Esophagus (tissue), 2 donors: ENCODE results near the gene TSKU. TPM values are rescaled to one million over a fixed set of nuclear protein-coding genes. Genes with fewer than 3 reads are reported as not detected.
"Not testable (repeated sequence)": the region's sequence is repeated elsewhere in the genome, so short reads cannot be mapped to it uniquely, and the experiment has no call there.

Experiments
- H3K27ac ChIP-seq, 2 donors: one replicate each; pipeline ENCODE4 v1.5.1; 2013; ENCODE audit warnings: low read depth in 2 of 2, mild to moderate bottlenecking in 2 of 2, inconsistent platforms in 1 of 2, low read length in 1 of 2, moderate library complexity in 1 of 2
- H3K27me3 ChIP-seq, 2 donors: one replicate each; pipeline ENCODE4 v1.6.1; 2013; ENCODE audit warnings: low read length in 2 of 2, control low read depth in 1 of 2, mild to moderate bottlenecking in 1 of 2; ENCODE audit not compliant: insufficient read depth in 2 of 2, control insufficient read depth in 1 of 2
- H3K36me3 ChIP-seq, 2 donors: one replicate each; pipeline ENCODE4 v1.6.1; 2013; ENCODE audit warnings: low read length in 1 of 2; ENCODE audit not compliant: control insufficient read depth in 2 of 2, insufficient read depth in 2 of 2
- H3K4me1 ChIP-seq, 2 donors: one replicate each; pipeline ENCODE4 v1.6.1; 2013; ENCODE audit warnings: low read length in 1 of 2; ENCODE audit not compliant: control insufficient read depth in 2 of 2, insufficient read depth in 2 of 2
- H3K4me3 ChIP-seq, 2 donors: one replicate each; pipeline ENCODE4 v1.5.1; 2013; ENCODE audit warnings: low read length in 2 of 2, mild to moderate bottlenecking in 2 of 2, low read depth in 1 of 2, moderate library complexity in 1 of 2
- H3K9me3 ChIP-seq, 2 donors: one replicate each; pipeline ENCODE4 v1.6.1; 2013; ENCODE audit warnings: mild to moderate bottlenecking in 2 of 2, low read depth in 1 of 2, low read length in 1 of 2, moderate library complexity in 1 of 2; ENCODE audit not compliant: control insufficient read depth in 2 of 2, insufficient read depth in 1 of 2
- WGBS, 2 donors: extraction: QIAGEN DNeasy Blood & Tissue Kit; methylation state at CpG; one replicate each; pipeline ENCODE4 v1.1.7; 2013; 5-methylcytosine and 5-hydroxymethylcytosine counted together
- polyA plus RNA-seq, 2 donors: library from polyadenylated mRNA; stranded (reverse); fragments of 200-250 nt; gene quantifications; one replicate each; pipeline ENCODE4 v1.2.3, GENCODE V29; 2013
- donor health status: healthy with polysubstance abuse.
- donor health status: Bipolar disorder and iron deficiency.

Gene TSKU
- polyA plus RNA-seq, 2 donors: 23.9 to 34.8 TPM

DNA sequence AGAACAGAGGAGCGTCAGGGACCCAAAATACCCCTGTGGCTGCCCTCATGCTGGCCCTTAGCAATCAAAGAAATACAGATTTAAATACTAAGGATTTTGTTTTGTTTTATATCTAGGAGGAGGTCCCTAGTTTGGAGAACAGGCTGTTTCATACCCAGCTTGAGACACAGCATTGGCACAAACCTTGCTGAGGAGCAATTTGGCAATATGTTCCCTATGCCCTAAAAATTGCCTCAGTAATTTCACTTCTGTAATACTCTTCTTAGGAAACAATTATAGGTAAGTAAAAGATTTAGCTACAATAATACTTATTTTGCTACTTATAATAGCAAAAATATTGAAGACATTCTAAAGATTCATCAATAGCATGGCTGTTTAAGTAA lies 37.0 kb downstream of the TSKU start:
- Histone ChIP-seq H3K27me3 (no peaks in the 10 kb centered on the region), H3K9me3 (no peaks in the 10 kb centered on the region), H3K36me3 (no peaks in the 10 kb centered on the region), H3K4me1 (peaks cover 0 to 8% of the 10 kb centered on the region in 2 donors), H3K27ac (no peak overlapping the region), H3K4me3 (no peak overlapping the region)
- WGBS, 2 donors: 77 to 78% methylated on average over 1 of the region's 1 CpG

- H3K4me1 ChIP-seq: peaks cover 0 to 10% of the 10 kb centered on the region in 2 donors
- H3K9me3 ChIP-seq, H3K27me3 ChIP-seq, H3K27ac ChIP-seq, H3K4me3 ChIP-seq, H3K36me3 ChIP-seq: not testable (repeated sequence)
- WGBS, 2 donors: 92 to 95% methylated on average over 23 to 29 of the region's 29 CpGs
Measured at GRCh38 chr11:76821396-76821795, 38.2 kb downstream of the TSKU start.

DNA sequence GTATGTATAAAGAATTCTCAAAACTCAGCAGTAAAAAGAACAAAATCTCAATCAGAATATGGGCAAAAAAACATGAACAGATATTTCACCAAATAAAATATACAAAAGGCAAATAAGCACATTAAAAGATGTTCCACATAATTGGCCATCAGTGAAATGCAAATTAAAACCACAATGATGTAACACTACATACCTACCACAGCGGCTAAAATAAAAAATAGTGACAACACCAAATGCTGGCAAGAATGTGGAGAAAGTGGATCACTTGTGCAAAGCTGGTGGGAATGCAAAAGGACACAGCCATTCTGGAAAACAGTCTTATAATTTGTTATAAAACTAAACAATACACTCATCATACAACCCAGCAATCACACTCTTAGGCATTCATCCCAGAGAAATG lies 39.2 kb downstream of the TSKU start:
- peaks cover 0 to 10% of the 10 kb centered on the region in 2 donors for H3K4me1 ChIP-seq
- WGBS, 2 donors: 73 to 85% methylated on average over 1 of the region's 1 CpG
- H3K27me3 ChIP-seq: no peaks in the 10 kb centered on the region
- H3K9me3 ChIP-seq: no peaks in the 10 kb centered on the region
- no peak overlapping the region for H3K4me3 ChIP-seq
- no peak overlapping the region for H3K27ac ChIP-seq
- no peaks in the 10 kb centered on the region for H3K36me3 ChIP-seq

GRCh38 chr11:76823481-76824028 lies 40.4 kb downstream of the TSKU start:
- peak overlapping the region; percentile 42 to 64 for H3K27ac ChIP-seq
- H3K27me3 ChIP-seq: no peaks in the 10 kb centered on the region
- WGBS, 2 donors: 41 to 57% methylated on average over 9 of the region's 9 CpGs
- no peak overlapping the region for H3K4me3 ChIP-seq
- no peaks in the 10 kb centered on the region for H3K9me3 ChIP-seq
- no peaks in the 10 kb centered on the region for H3K36me3 ChIP-seq
- peaks cover 0 to 10% of the 10 kb centered on the region in 2 donors for H3K4me1 ChIP-seq

DNA sequence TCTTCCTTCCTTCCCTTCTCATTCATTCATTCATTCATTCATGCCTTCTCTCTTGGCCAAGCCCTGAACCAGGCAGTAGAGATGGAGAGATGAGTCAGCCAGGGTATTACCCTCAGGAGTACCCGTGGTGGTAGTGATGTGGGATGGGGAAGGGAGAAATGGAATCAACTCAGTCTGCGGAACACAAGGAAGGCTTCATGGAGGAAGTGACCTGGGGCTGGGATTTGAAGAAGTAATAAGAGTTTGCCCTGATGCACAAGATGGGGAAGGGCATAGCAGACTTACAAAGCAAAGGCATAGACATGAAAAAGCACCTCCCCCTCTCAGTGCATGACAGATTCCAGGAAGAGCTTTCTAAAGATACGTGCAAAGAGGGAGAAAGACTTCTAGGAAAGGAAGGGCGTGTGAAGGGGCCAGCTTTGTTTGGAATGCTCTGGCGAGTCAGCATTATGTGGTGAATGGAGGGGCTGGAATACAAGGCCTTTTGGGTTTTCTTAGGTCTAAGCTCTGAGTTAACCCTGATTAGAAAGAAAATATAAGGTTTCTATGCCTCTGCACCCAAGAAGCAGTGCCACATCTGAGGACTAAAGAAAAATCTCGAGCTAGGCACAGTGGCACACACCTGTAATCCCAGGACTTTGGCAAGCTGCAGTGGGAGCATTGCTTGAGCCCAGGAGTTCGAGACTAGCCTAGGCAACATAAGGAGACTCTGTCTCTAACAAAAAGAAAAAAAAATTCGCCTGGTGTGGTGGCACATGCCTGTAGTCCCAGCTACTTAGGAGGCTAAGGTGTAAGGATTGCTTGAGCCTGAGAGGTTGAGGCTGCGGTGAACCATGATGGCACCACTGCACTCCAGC lies 41.2 kb downstream of the TSKU start:
- Histone ChIP-seq H3K4me1 (peaks cover 0 to 10% of the 10 kb centered on the region in 2 donors), H3K27ac (peak overlapping the region; percentile 42 to 78), H3K4me3 (no peak overlapping the region), H3K27me3 (no peaks in the 10 kb centered on the region), H3K36me3 (no peaks in the 10 kb centered on the region), H3K9me3 (no peaks in the 10 kb centered on the region)
- 42 to 57% methylated on average over 9 of the region's 9 CpGs for WGBS, 2 donors

- 51 to 68% methylated on average over 4 to 5 of the region's 5 CpGs for WGBS, 2 donors
- Histone ChIP-seq H3K36me3 (no peaks in the 10 kb centered on the region), H3K27me3 (no peaks in the 10 kb centered on the region), H3K4me1 (peaks cover under 1 to 10% of the 10 kb centered on the region in 2 donors), H3K27ac (peak overlapping the region; percentile 50 to 78), H3K4me3 (no peak overlapping the region), H3K9me3 (no peaks in the 10 kb centered on the region)
Measured at GRCh38 chr11:76824980-76825725, 42.0 kb downstream of the TSKU start.

GRCh38 chr11:76825726-76826396 lies 42.7 kb downstream of the TSKU start:
- Histone ChIP-seq H3K4me3 (no peak overlapping the region), H3K4me1 (peaks cover 2 to 12% of the 10 kb centered on the region in 2 donors), H3K36me3 (no peaks in the 10 kb centered on the region), H3K9me3 (no peaks in the 10 kb centered on the region), H3K27ac (peak overlapping the region in 1 of 2 donors; percentile 78), H3K27me3 (no peaks in the 10 kb centered on the region)
- 84 to 86% methylated on average over 1 of the region's 1 CpG for WGBS, 2 donors

GRCh38 chr11:76826508-76826907 lies 43.4 kb downstream of the TSKU start:
- H3K4me3 ChIP-seq, H3K36me3 ChIP-seq, H3K9me3 ChIP-seq, H3K27ac ChIP-seq, H3K27me3 ChIP-seq: not testable (repeated sequence)
- H3K4me1 ChIP-seq: peaks cover 2 to 15% of the 10 kb centered on the region in 2 donors
- 82 to 91% methylated on average over 3 of the region's 3 CpGs for WGBS, 2 donors

- not testable (repeated sequence) for H3K36me3 ChIP-seq, H3K9me3 ChIP-seq, H3K27ac ChIP-seq, H3K4me3 ChIP-seq, H3K27me3 ChIP-seq
- H3K4me1 ChIP-seq: peaks cover 2 to 15% of the 10 kb centered on the region in 2 donors
Measured at GRCh38 chr11:76827005-76827404, 43.8 kb downstream of the TSKU start.
